Measurements from ENCODE around the gene GIMAP2. TPM values are rescaled to one million over a fixed set of nuclear protein-coding genes. Genes with fewer than 3 reads are reported as not detected.

Gene GIMAP2
- total and polyA plus RNA-seq, 2 experiments from 2014 or later, result 0.13 TPM; not detected in 1

GRCh38 chr7:150722431-150722931 is 37.0 kb downstream of the GIMAP2 start:
- Histone ChIP-seq H3K4me1 (ENCODE audit: insufficient read depth) (no peaks in the 10 kb centered on the region), H3F3A (ENCODE audit: insufficient read depth) (no peaks in the 10 kb centered on the region), H3K9ac (no peak overlapping the region), H3K9me2 (ENCODE audit: insufficient read depth) (no peaks in the 10 kb centered on the region), H3K79me2 (ENCODE audit: insufficient read depth) (no peaks in the 10 kb centered on the region), H4K20me1 (ENCODE audit: insufficient read depth) (no peaks in the 10 kb centered on the region), H2AFZ (no peak overlapping the region), H3K27ac (no peak overlapping the region), H3K4me2 (ENCODE audit: unreplicated experiment) (no peak overlapping the region), H3K36me3 (ENCODE audit: low read depth) (no peaks in the 10 kb centered on the region), H3K9me3 (ENCODE audit: low read depth) (no peaks in the 10 kb centered on the region), H3K4me3 (no peak overlapping the region), H3K27me3 (replicated peaks; ENCODE audit: insufficient read depth) (no peaks in the 10 kb centered on the region)
- in situ Hi-C loops (cut with MboI), result no loop called here
- DNase-seq, result no peak
- 17% methylated on average over 12 of the region's 12 CpGs for WGBS, 2 experiments (ENCODE audit: low coverage in 1 of 2, low lambda C conversion rate in 2 of 2, missing lambda C conversion rate in 2 of 2)
- TF ChIP-seq EZH2 (IDR thresholded peaks at IDR 0.05; ENCODE audit: insufficient read depth, poor library complexity, severe bottlenecking) (no peak), EZH2phosphoT487 (IDR thresholded peaks at IDR 0.05; ENCODE audit: insufficient read depth, low read depth) (no peak)

- TF ChIP-seq EZH2 (IDR thresholded peaks at IDR 0.05; ENCODE audit: insufficient read depth, poor library complexity, severe bottlenecking), result no peak
- no peak for TF ChIP-seq EZH2phosphoT487 (IDR thresholded peaks at IDR 0.05; ENCODE audit: insufficient read depth, low read depth)
- in situ Hi-C loops (cut with MboI), result no loop called here
- 11 to 17% methylated on average over 1 of the region's 1 CpG for WGBS, 2 experiments (ENCODE audit: low coverage in 1 of 2, low lambda C conversion rate in 2 of 2, missing lambda C conversion rate in 2 of 2)
Observed at GRCh38 chr7:150723467-150723866, 38.0 kb downstream of the GIMAP2 start.

GRCh38 chr7:150727381-150727780 is 41.9 kb downstream of the GIMAP2 start:
- H3K27me3 ChIP-seq (replicated peaks; ENCODE audit: insufficient read depth), result no peaks in the 10 kb centered on the region
- no peak overlapping the region for H3K9ac ChIP-seq
- TF ChIP-seq EZH2phosphoT487 (IDR thresholded peaks at IDR 0.05; ENCODE audit: insufficient read depth, low read depth) (no peak), EZH2 (IDR thresholded peaks at IDR 0.05; ENCODE audit: insufficient read depth, poor library complexity, severe bottlenecking) (no peak)
- H3F3A ChIP-seq (ENCODE audit: insufficient read depth), result no peaks in the 10 kb centered on the region
- in situ Hi-C loops (cut with MboI), result no loop called here
- no peaks in the 10 kb centered on the region for H3K9me3 ChIP-seq (ENCODE audit: low read depth)
- WGBS, 2 experiments (ENCODE audit: low coverage in 1 of 2, low lambda C conversion rate in 2 of 2, missing lambda C conversion rate in 2 of 2), result 16 to 23% methylated on average over 3 of the region's 3 CpGs
- no peak for DNase-seq
- H3K4me3 ChIP-seq, result no peak overlapping the region
- H3K79me2 ChIP-seq (ENCODE audit: insufficient read depth), result no peaks in the 10 kb centered on the region
- H3K4me1 ChIP-seq (ENCODE audit: insufficient read depth), result no peaks in the 10 kb centered on the region
- no peaks in the 10 kb centered on the region for H3K36me3 ChIP-seq (ENCODE audit: low read depth)
- H3K4me2 ChIP-seq (ENCODE audit: unreplicated experiment), result no peak overlapping the region
- no peak overlapping the region for H2AFZ ChIP-seq
- H3K9me2 ChIP-seq (ENCODE audit: insufficient read depth), result no peaks in the 10 kb centered on the region
- H3K27ac ChIP-seq, result no peak overlapping the region
- H4K20me1 ChIP-seq (ENCODE audit: insufficient read depth), result no peaks in the 10 kb centered on the region

More at GRCh38 chr7:150723467-150723866, 38.0 kb downstream of the GIMAP2 start:
- Histone ChIP-seq H3K9ac (no peak overlapping the region), H3K4me1 (ENCODE audit: insufficient read depth) (no peaks in the 10 kb centered on the region), H2AFZ (no peak overlapping the region), H3K4me3 (no peak overlapping the region), H3K9me3 (ENCODE audit: low read depth) (no peaks in the 10 kb centered on the region), H3K79me2 (ENCODE audit: insufficient read depth) (no peaks in the 10 kb centered on the region), H3K27ac (no peak overlapping the region), H3K36me3 (ENCODE audit: low read depth) (no peaks in the 10 kb centered on the region), H3K9me2 (ENCODE audit: insufficient read depth) (no peaks in the 10 kb centered on the region), H3F3A (ENCODE audit: insufficient read depth) (no peaks in the 10 kb centered on the region), H3K4me2 (ENCODE audit: unreplicated experiment) (no peak overlapping the region), H3K27me3 (replicated peaks; ENCODE audit: insufficient read depth) (no peaks in the 10 kb centered on the region), H4K20me1 (ENCODE audit: insufficient read depth) (no peaks in the 10 kb centered on the region)
- no peak for DNase-seq

GRCh38 chr7:150728011-150728410 is 42.5 kb downstream of the GIMAP2 start:
- Histone ChIP-seq H3K4me3 (no peak overlapping the region), H3K4me1 (ENCODE audit: insufficient read depth) (no peaks in the 10 kb centered on the region), H3K79me2 (ENCODE audit: insufficient read depth) (no peaks in the 10 kb centered on the region), H3K36me3 (ENCODE audit: low read depth) (no peaks in the 10 kb centered on the region), H3K27me3 (replicated peaks; ENCODE audit: insufficient read depth) (no peaks in the 10 kb centered on the region), H3K9me3 (ENCODE audit: low read depth) (no peaks in the 10 kb centered on the region), H3F3A (ENCODE audit: insufficient read depth) (no peaks in the 10 kb centered on the region), H3K27ac (no peak overlapping the region), H4K20me1 (ENCODE audit: insufficient read depth) (no peaks in the 10 kb centered on the region), H3K9me2 (ENCODE audit: insufficient read depth) (no peaks in the 10 kb centered on the region), H3K9ac (no peak overlapping the region), H3K4me2 (ENCODE audit: unreplicated experiment) (no peak overlapping the region), H2AFZ (no peak overlapping the region)
- TF ChIP-seq EZH2 (IDR thresholded peaks at IDR 0.05; ENCODE audit: insufficient read depth, poor library complexity, severe bottlenecking), result no peak
- no peak for TF ChIP-seq EZH2phosphoT487 (IDR thresholded peaks at IDR 0.05; ENCODE audit: insufficient read depth, low read depth)
- in situ Hi-C loops (cut with MboI), result no loop called here
- no peak for DNase-seq

- no peak overlapping the region for H3K4me3 ChIP-seq
- H3K27ac ChIP-seq, result no peak overlapping the region
- H3K36me3 ChIP-seq (ENCODE audit: low read depth), result no peaks in the 10 kb centered on the region
- no peaks in the 10 kb centered on the region for H4K20me1 ChIP-seq (ENCODE audit: insufficient read depth)
- DNase-seq, result no peak
- no peak overlapping the region for H3K9ac ChIP-seq
- no peaks in the 10 kb centered on the region for H3K4me1 ChIP-seq (ENCODE audit: insufficient read depth)
- H3K9me2 ChIP-seq (ENCODE audit: insufficient read depth), result no peaks in the 10 kb centered on the region
- H3K27me3 ChIP-seq (replicated peaks; ENCODE audit: insufficient read depth), result no peaks in the 10 kb centered on the region
- H3K9me3 ChIP-seq (ENCODE audit: low read depth), result no peaks in the 10 kb centered on the region
- no peak for TF ChIP-seq EZH2phosphoT487 (IDR thresholded peaks at IDR 0.05; ENCODE audit: insufficient read depth, low read depth)
- no peak for TF ChIP-seq EZH2 (IDR thresholded peaks at IDR 0.05; ENCODE audit: insufficient read depth, poor library complexity, severe bottlenecking)
- H3K4me2 ChIP-seq (ENCODE audit: unreplicated experiment), result no peak overlapping the region
- H2AFZ ChIP-seq, result no peak overlapping the region
- no peaks in the 10 kb centered on the region for H3F3A ChIP-seq (ENCODE audit: insufficient read depth)
- in situ Hi-C loops (cut with MboI), result no loop called here
- no peaks in the 10 kb centered on the region for H3K79me2 ChIP-seq (ENCODE audit: insufficient read depth)
Observed at GRCh38 chr7:150728609-150729008, 43.1 kb downstream of the GIMAP2 start.

Measured in GM23248 (cell line).